GM21825 (cell line): Measurements from ENCODE around the gene MTIF2.
"Not testable (repeated sequence)": the region's sequence is repeated elsewhere in the genome, so short reads cannot be mapped to it uniquely, and the experiment has no call there.

Experiments used
- ATAC-seq: cut with Tn5 transposase; IDR thresholded peaks from one replicate; pipeline ENCODE4 v1.9.1; 2021; ENCODE audit warnings: mild to moderate bottlenecking, moderate library complexity; ENCODE audit not compliant: unreplicated experiment

The MTIF2 gene

GRCh38 chr2:55204950-55205349 lies 64.1 kb downstream of the MTIF2 start:
- no peak for ATAC-seq

DNA sequence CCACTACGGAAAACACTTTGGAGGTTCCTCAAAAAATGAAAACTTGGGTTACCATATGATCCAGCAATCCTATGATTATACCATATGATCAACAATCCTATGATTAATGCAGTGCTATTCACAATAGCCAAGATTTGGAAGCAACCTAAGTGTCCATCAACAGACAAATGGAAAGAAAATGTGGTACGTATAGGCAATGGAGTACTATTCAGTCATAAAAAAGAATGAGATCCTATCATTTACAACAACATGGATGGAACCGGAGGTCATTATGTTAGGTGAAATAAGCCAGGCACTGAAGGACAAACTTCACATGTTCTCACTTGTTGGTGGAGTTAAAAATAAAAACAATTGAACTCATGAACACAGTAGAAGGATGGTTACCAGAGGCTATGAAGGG lies 64.5 kb downstream of the MTIF2 start:
- no peak for ATAC-seq

GRCh38 chr2:55200416-55200815 lies 68.6 kb downstream of the MTIF2 start:
- no peak for ATAC-seq

GRCh38 chr2:55196526-55196925 lies 72.5 kb downstream of the MTIF2 start:
- ATAC-seq, result no peak

GRCh38 chr2:55191888-55192287 lies 77.1 kb downstream of the MTIF2 start:
- not testable (repeated sequence) for ATAC-seq

DNA sequence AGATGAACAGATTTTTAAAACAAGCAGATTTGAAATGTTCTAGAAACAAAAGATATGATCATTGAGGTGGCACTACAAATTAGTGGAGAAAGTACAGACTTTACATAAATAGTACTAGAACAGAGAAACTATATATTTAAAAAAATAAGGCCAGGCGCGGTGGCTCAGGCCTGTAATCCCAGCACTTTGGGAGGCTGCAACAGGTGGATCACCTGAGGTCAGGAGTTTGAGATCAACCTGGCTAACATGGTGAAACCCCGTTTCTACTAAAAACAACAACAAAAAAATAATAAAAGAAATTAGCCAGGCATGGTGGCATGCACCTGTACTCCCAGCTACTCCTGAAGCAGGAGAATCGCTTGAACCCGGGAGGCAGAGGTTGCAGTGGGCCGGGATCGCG lies 82.2 kb downstream of the MTIF2 start:
- ATAC-seq, result not testable (repeated sequence)
